HEK293 (cell line): ENCODE results near the gene TRNAU1AP.

Experiments
- KLF1 ChIP-seq: fragments of 450-650 bp; formaldehyde crosslinking; IDR thresholded peaks from 2 replicates; pipeline ENCODE4 v1.5.1; 2016; ENCODE audit warnings: missing biosample characterization, missing genetic modification characterization
- SP2 ChIP-seq: fragments of 450-650 bp; formaldehyde crosslinking; IDR thresholded peaks from 2 replicates; pipeline ENCODE4 v1.5.1; 2016; ENCODE audit warnings: missing biosample characterization, missing genetic modification characterization
- TCF7L2 ChIP-seq: IDR thresholded peaks from 2 replicates; pipeline ENCODE4 v1.6.1; 2011; ENCODE audit warnings: low read depth, mild to moderate bottlenecking, inconsistent platforms, low read length, moderate library complexity, borderline replicate concordance
- ZBTB1 ChIP-seq: fragments of 450-650 bp; formaldehyde crosslinking; IDR thresholded peaks from 2 replicates; pipeline ENCODE4 v1.5.1; 2016; ENCODE audit warnings: missing biosample characterization, missing genetic modification characterization
- ZBTB17 ChIP-seq: fragments of 450-650 bp; formaldehyde crosslinking; IDR thresholded peaks from 2 replicates; pipeline ENCODE4 v1.5.1; 2016; ENCODE audit warnings: missing biosample characterization, missing genetic modification characterization
- ZBTB7A ChIP-seq: fragments of 450-650 bp; formaldehyde crosslinking; IDR thresholded peaks from 2 replicates; pipeline ENCODE4 v1.5.1; 2016; ENCODE audit warnings: low read depth, missing biosample characterization, missing genetic modification characterization
- ZFP69B ChIP-seq: fragments of 450-650 bp; formaldehyde crosslinking; IDR thresholded peaks from 2 replicates; pipeline ENCODE4 v1.5.1; 2016; ENCODE audit warnings: missing biosample characterization, missing genetic modification characterization
- ZNF521 ChIP-seq: fragments of 450-650 bp; formaldehyde crosslinking; IDR thresholded peaks from 2 replicates; pipeline ENCODE4 v1.5.1; 2017; ENCODE audit warnings: missing biosample characterization, mild to moderate bottlenecking, missing genetic modification characterization
- ZNF529 ChIP-seq: fragments of 450-650 bp; formaldehyde crosslinking; IDR thresholded peaks from 2 replicates; pipeline ENCODE4 v1.5.1; 2017; ENCODE audit warnings: missing genetic modification characterization, missing biosample characterization; ENCODE audit not compliant: insufficient replicate concordance
- TF ChIP-seq, protein P1 (sequence below): fragments of 450-650 bp; formaldehyde crosslinking; IDR thresholded peaks from 2 replicates; pipeline ENCODE4 v1.5.1; 2016; ENCODE audit warnings: missing biosample characterization, missing genetic modification characterization
- TF ChIP-seq, protein P2 (sequence below): fragments of 450-650 bp; formaldehyde crosslinking; IDR thresholded peaks from 2 replicates; pipeline ENCODE4 v1.5.1; 2017; ENCODE audit warnings: missing biosample characterization, missing genetic modification characterization
- TF ChIP-seq, protein P3 (sequence below): sonication (generic); formaldehyde crosslinking; IDR thresholded peaks from 2 replicates; pipeline ENCODE4 v1.8.1; 2022; ENCODE audit warnings: mild to moderate bottlenecking, moderate library complexity, missing genetic modification reagents

DNA sequence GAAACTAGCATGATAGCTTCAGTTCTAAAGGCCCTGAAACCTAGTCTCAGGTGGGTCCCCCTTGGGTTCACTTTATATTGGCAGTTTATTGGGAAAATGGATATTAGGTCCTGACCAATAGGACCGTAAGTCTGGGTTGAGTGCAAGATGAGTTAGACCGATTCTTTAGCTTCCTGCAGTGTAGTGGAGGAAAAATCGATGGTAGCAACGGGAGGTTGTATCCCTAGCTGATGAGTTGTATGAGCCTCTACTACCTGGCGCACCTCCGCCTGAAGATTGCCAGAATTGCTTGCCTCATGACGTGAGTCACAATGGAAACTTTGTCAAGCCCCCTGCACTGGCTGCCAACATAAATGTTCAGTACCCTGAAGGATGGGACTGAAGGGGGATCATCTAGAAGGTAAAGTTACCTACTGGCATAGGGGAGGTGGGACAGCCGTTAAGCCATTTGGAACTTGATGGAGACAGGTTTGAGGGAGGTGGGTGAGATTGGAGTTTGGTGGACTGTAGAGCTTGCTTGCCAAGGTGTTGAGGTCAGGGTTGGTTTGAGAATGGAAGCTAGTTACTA, 43.1 kb upstream of the TRNAU1AP start:
- TF ChIP-seq ZNF529 (tag by site-specific recombination) = no peak
- TF ChIP-seq, protein P1, sequence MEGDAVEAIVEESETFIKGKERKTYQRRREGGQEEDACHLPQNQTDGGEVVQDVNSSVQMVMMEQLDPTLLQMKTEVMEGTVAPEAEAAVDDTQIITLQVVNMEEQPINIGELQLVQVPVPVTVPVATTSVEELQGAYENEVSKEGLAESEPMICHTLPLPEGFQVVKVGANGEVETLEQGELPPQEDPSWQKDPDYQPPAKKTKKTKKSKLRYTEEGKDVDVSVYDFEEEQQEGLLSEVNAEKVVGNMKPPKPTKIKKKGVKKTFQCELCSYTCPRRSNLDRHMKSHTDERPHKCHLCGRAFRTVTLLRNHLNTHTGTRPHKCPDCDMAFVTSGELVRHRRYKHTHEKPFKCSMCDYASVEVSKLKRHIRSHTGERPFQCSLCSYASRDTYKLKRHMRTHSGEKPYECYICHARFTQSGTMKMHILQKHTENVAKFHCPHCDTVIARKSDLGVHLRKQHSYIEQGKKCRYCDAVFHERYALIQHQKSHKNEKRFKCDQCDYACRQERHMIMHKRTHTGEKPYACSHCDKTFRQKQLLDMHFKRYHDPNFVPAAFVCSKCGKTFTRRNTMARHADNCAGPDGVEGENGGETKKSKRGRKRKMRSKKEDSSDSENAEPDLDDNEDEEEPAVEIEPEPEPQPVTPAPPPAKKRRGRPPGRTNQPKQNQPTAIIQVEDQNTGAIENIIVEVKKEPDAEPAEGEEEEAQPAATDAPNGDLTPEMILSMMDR (tag by site-specific recombination) = no peak
- no peak for TF ChIP-seq SP2 (tag by site-specific recombination)
- no peak for TF ChIP-seq TCF7L2
- TF ChIP-seq ZBTB1 (tag by site-specific recombination) = no peak
- TF ChIP-seq, protein P2, sequence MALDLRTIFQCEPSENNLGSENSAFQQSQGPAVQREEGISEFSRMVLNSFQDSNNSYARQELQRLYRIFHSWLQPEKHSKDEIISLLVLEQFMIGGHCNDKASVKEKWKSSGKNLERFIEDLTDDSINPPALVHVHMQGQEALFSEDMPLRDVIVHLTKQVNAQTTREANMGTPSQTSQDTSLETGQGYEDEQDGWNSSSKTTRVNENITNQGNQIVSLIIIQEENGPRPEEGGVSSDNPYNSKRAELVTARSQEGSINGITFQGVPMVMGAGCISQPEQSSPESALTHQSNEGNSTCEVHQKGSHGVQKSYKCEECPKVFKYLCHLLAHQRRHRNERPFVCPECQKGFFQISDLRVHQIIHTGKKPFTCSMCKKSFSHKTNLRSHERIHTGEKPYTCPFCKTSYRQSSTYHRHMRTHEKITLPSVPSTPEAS (tag by site-specific recombination) = no peak
- no peak for TF ChIP-seq ZBTB7A (tag by site-specific recombination)
- no peak for TF ChIP-seq ZNF521 (tag by site-specific recombination)
- TF ChIP-seq ZBTB17 = no peak
- TF ChIP-seq, protein P3, sequence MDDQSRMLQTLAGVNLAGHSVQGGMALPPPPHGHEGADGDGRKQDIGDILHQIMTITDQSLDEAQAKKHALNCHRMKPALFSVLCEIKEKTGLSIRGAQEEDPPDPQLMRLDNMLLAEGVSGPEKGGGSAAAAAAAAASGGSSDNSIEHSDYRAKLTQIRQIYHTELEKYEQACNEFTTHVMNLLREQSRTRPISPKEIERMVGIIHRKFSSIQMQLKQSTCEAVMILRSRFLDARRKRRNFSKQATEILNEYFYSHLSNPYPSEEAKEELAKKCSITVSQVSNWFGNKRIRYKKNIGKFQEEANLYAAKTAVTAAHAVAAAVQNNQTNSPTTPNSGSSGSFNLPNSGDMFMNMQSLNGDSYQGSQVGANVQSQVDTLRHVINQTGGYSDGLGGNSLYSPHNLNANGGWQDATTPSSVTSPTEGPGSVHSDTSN (CRISPR knock-in tag) = no peak
- no peak for TF ChIP-seq ZFP69B
- no peak for TF ChIP-seq KLF1
